ENCODE measurements around the gene TNFAIP6. TPM values are rescaled to one million over a fixed set of nuclear protein-coding genes. Genes with fewer than 3 reads are reported as not detected.

Gene TNFAIP6
- total RNA-seq, 1 donor from 2014 or later = 1.2 TPM

GRCh38 chr2:151422917-151423439 lies 65.6 kb downstream of the TNFAIP6 start:
- Mint-ChIP-seq H3K36me3 (peaks cover 48% of the 10 kb centered on the region), H3K4me1 (no peaks in the 10 kb centered on the region), H3K4me3 (no peak overlapping the region), H3K27me3 (ENCODE audit: low read depth) (no peaks in the 10 kb centered on the region), H3K9me3 (no peaks in the 10 kb centered on the region), H3K27ac (no peak overlapping the region)
- no peak for DNase-seq (ENCODE audit: low spot score in 2 of 2, unreplicated experiment in 2 of 2)
- no peak for TF ChIP-seq CTCF (IDR thresholded peaks at IDR 0.05; ENCODE audit: unreplicated experiment)

- Mint-ChIP-seq H3K27me3 (ENCODE audit: low read depth) (no peaks in the 10 kb centered on the region), H3K9me3 (no peaks in the 10 kb centered on the region), H3K36me3 (peaks cover 52% of the 10 kb centered on the region), H3K4me1 (no peaks in the 10 kb centered on the region), H3K27ac (no peak overlapping the region), H3K4me3 (no peak overlapping the region)
- TF ChIP-seq CTCF (IDR thresholded peaks at IDR 0.05; ENCODE audit: unreplicated experiment) = no peak
- DNase-seq (ENCODE audit: low spot score in 2 of 2, unreplicated experiment in 2 of 2) = no peak
Observed at GRCh38 chr2:151423760-151424159, 66.4 kb downstream of the TNFAIP6 start.

Small RNA genes within 50 kb of the gene (microRNA-seq; reads per million reads assigned to microRNA genes)
- not detected for gene MIR4773-1
- gene MIR4773-2 = not detected

Other genes with a start within 250 kb of the TNFAIP6 start
- gene RBM43, start 95.7 kb upstream of the TNFAIP6 start, total RNA-seq = 7.1 to 7.3 TPM (median 7.2 TPM) in 3 replicates
- gene NMI, start 67.9 kb upstream of the TNFAIP6 start, total RNA-seq = 8.5 to 9.2 TPM (median 8.8 TPM) in 3 replicates
- 54.3 to 59.1 TPM (median 55.0 TPM) in 3 replicates for gene RIF1, start 52.3 kb downstream of the TNFAIP6 start, total RNA-seq

All from mesothelial cell of epicardium (in vitro differentiated cells).